Measurements from ENCODE around the gene PRX. TPM values are rescaled to one million over a fixed set of nuclear protein-coding genes. Genes with fewer than 3 reads are reported as not detected.

The PRX gene
- total and polyA plus RNA-seq, 4 donors, result 0.03 to 1.0 (median 0.52) TPM

- WGBS, result 90% methylated on average over 37 of the region's 37 CpGs
- H3K4me3 ChIP-seq (ENCODE audit: low read depth in 1 of 3, low read length in 3 of 3), result no peak overlapping the region
- H3K4me1 ChIP-seq (ENCODE audit: control insufficient read depth in 4 of 4, insufficient read depth in 4 of 4, low read length in 3 of 4), result no peaks in the 10 kb centered on the region
- H3K27me3 ChIP-seq (ENCODE audit: control insufficient read depth in 4 of 4, insufficient read depth in 4 of 4, low read length in 3 of 4), result no peaks in the 10 kb centered on the region
- H3K9ac ChIP-seq (ENCODE audit: low read depth in 1 of 2, low read length in 2 of 2), result no peak overlapping the region
- peaks cover 0 to 26% (median 7%) of the 10 kb centered on the region in 4 donors for H3K36me3 ChIP-seq (ENCODE audit: control insufficient read depth in 4 of 4, insufficient read depth in 3 of 4, low read depth in 1 of 4, low read length in 3 of 4)
- no peaks in the 10 kb centered on the region for H3K9me3 ChIP-seq (ENCODE audit: control insufficient read depth in 4 of 4, low read length in 3 of 4)
- TF ChIP-seq FOXA2 (IDR thresholded peaks at IDR 0.05) (no peak), TAF1 (conservative IDR thresholded peaks at IDR 0.05) (no peak), HNF4A (conservative IDR thresholded peaks at IDR 0.05) (no peak), YY1 (IDR thresholded peaks at IDR 0.05) (no peak), ATF3 (IDR thresholded peaks at IDR 0.05) (no peak), CTCF (IDR thresholded peaks at IDR 0.05; ENCODE audit: low read depth, low read length, missing input control) (no peak), JUND (IDR thresholded peaks at IDR 0.05) (no peak), REST (IDR thresholded peaks at IDR 0.05) (no peak), ZBTB33 (IDR thresholded peaks at IDR 0.05) (no peak), RAD21 (IDR thresholded peaks at IDR 0.05) (no peak), NR2F2 (IDR thresholded peaks at IDR 0.05) (no peak), FOXA1 (IDR thresholded peaks at IDR 0.05) (no peak), GABPA (IDR thresholded peaks at IDR 0.05 in 1 of 2, conservative IDR thresholded peaks at IDR 0.05 in 1 of 2) (no peak), SP1 (IDR thresholded peaks at IDR 0.05) (no peak), RXRA (IDR thresholded peaks at IDR 0.05) (no peak), MAX (IDR thresholded peaks at IDR 0.05) (no peak), EGR1 (IDR thresholded peaks at IDR 0.05; ENCODE audit: low read depth in 2 of 2) (no peak)
- no peak overlapping the region for H3K27ac ChIP-seq (ENCODE audit: low read depth in 1 of 2, low read length in 2 of 2)
- DNase-seq (ENCODE audit: low spot score), result no peak
These were observed 32.8 kb downstream of the PRX start for GRCh38 chr19:40380199-40381037.
